ENCODE data around the gene MUSK.

DNA sequence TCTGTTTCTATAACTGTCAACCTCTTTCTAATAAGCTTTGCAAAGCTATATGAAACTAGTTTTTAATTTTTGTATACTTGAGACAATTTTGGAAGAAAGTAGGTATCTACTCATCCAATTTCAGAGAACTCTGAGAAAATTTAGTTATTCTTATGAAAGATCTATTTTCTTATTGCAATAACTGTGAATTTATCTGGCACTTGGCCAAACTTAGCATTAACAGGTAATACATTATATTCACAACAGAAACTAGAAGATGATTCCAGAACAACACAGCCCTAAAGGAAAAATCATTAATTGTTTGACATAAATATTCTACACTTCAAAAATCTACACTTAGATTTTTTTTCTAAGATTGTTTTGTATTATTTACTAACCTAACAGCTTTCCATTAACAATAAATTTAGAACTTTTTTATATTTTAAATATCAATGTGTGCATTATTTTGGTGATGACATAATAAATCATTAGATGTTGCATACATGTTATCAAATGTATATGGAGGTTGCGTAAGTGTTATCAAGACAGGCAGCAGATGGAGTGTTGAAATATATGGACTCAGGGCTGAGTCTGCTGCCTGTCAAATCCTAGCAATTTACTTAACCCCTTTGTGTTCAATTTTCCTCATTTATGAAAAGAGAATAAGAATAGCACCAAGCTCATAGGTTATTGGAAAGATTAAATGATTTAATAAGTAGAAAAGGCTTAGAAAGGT, 141.8 kb downstream of the MUSK start:
- TF ChIP-seq, protein P1, sequence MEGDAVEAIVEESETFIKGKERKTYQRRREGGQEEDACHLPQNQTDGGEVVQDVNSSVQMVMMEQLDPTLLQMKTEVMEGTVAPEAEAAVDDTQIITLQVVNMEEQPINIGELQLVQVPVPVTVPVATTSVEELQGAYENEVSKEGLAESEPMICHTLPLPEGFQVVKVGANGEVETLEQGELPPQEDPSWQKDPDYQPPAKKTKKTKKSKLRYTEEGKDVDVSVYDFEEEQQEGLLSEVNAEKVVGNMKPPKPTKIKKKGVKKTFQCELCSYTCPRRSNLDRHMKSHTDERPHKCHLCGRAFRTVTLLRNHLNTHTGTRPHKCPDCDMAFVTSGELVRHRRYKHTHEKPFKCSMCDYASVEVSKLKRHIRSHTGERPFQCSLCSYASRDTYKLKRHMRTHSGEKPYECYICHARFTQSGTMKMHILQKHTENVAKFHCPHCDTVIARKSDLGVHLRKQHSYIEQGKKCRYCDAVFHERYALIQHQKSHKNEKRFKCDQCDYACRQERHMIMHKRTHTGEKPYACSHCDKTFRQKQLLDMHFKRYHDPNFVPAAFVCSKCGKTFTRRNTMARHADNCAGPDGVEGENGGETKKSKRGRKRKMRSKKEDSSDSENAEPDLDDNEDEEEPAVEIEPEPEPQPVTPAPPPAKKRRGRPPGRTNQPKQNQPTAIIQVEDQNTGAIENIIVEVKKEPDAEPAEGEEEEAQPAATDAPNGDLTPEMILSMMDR (IDR thresholded peaks at IDR 0.05; ENCODE audit: low read length): no peak
- no peak for TF ChIP-seq EZH2 (IDR thresholded peaks at IDR 0.05; ENCODE audit: borderline replicate concordance, low read length)

All from OCI-LY1 (cell line).